ENCODE measurements around the gene PPARD.
"Not testable (repeated sequence)": the region's sequence is repeated elsewhere in the genome, so short reads cannot be mapped to it uniquely, and the experiment has no call there.

Gene PPARD

GRCh38 chr6:35302604-35303241 is 39.6 kb upstream of the PPARD start:
- no peak for TF ChIP-seq SP1 (IDR thresholded peaks at IDR 0.05)
- ChIA-PET POLR2A (interaction anchor here (1.0 to 1.6 kb wide), 2 partner anchors 16 to 44 kb away, joined by 4 to 7 read pairs; partner anchors contain the start of gene ZNF76), CTCF (interaction anchor here (0.6 to 1.0 kb wide), 3 partner anchors 9 to 464 kb away, joined by 4 to 7 read pairs (median 5); no protein-coding TSS in a partner anchor)
- DNase-seq (ENCODE audit: extremely low spot score): no peak

DNA sequence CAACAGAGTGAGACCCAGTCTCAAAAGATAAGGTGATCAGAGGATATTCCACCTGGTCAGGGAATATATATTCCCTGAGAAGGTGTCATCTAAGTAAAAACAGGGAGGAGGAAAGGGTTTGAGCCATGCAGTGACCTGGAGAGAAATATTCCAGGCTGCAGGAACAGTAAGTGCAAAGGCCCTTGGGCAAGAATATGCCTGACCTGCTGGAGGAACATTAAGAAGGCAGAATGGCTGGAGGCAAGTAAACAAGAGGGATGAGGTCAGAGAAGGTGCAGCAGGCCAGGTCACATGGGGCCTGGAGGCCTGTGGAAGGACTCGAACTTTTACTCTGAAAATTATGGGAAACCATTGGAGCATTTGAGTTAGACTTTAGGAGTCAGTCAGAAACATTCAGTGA is 38.1 kb upstream of the PPARD start:
- ChIA-PET POLR2A (no interaction called here), CTCF (interaction anchor here (0.6 kb wide), 1 partner anchor 59 kb away, joined by 4 read pairs; no protein-coding TSS in a partner anchor)
- no peak for DNase-seq (ENCODE audit: extremely low spot score)
- TF ChIP-seq ELF4 (IDR thresholded peaks at IDR 0.05) (no peak), CTBP1 (IDR thresholded peaks at IDR 0.05; ENCODE audit: borderline replicate concordance) (no peak), ARNT (IDR thresholded peaks at IDR 0.05) (no peak), BHLHE40 (IDR thresholded peaks at IDR 0.05; ENCODE audit: borderline replicate concordance) (no peak), HDGF (IDR thresholded peaks at IDR 0.05; ENCODE audit: borderline replicate concordance) (no peak), SP1 (IDR thresholded peaks at IDR 0.05) (no peak), FOXA1 (IDR thresholded peaks at IDR 0.05) (no peak), L3MBTL2 (conservative IDR thresholded peaks at IDR 0.05) (no peak), NFRKB (IDR thresholded peaks at IDR 0.05) (no peak), LEF1 (IDR thresholded peaks at IDR 0.05; ENCODE audit: borderline replicate concordance) (no peak), SUZ12 (IDR thresholded peaks at IDR 0.05) (no peak)
- TF ChIP-seq, protein P1, sequence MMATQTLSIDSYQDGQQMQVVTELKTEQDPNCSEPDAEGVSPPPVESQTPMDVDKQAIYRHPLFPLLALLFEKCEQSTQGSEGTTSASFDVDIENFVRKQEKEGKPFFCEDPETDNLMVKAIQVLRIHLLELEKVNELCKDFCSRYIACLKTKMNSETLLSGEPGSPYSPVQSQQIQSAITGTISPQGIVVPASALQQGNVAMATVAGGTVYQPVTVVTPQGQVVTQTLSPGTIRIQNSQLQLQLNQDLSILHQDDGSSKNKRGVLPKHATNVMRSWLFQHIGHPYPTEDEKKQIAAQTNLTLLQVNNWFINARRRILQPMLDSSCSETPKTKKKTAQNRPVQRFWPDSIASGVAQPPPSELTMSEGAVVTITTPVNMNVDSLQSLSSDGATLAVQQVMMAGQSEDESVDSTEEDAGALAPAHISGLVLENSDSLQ (IDR thresholded peaks at IDR 0.05): no peak

GRCh38 chr6:35305117-35305516 is 37.2 kb upstream of the PPARD start:
- CTCF ChIA-PET: interaction anchor here (0.6 to 0.8 kb wide), 6 partner anchors 9 to 1203 kb away, joined by 3 to 6 read pairs (median 4); no protein-coding TSS in a partner anchor

GRCh38 chr6:35307138-35307537 is 35.2 kb upstream of the PPARD start:
- POLR2A ChIA-PET; DNase-seq (ENCODE audit: extremely low spot score); CTCF ChIA-PET: not testable (repeated sequence)

More at GRCh38 chr6:35305117-35305516, 37.2 kb upstream of the PPARD start:
- TF ChIP-seq, protein P1 (IDR thresholded peaks at IDR 0.05): peak; percentile 49; the same call in 1 of the 2 replicates
- TF ChIP-seq FOXK2 (IDR thresholded peaks at IDR 0.05): no peak
- DNase-seq (ENCODE audit: extremely low spot score): no peak
- POLR2A ChIA-PET: interaction anchor here (1.0 kb wide), 1 partner anchor 13 kb away, joined by 5 read pairs; no protein-coding TSS in a partner anchor

DNA sequence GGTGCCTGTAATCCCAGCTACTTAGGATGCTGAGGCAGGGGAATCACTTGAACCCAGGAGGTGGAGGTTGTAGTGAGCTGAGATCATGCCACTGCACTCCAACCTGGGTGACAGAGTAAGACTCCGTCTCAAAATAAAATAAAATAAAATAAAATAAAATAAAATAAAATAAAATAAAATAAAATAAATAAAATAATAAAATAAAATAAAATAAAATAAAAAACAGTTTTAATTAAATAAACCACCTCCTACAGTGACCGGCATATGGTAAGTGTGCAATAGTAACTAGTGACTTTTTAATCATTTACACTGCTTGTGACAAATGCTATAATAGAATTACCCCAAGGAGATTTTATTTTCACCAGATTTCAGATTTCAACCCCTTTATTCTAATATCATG is 33.8 kb upstream of the PPARD start:
- CTCF ChIA-PET: interaction anchor here (0.6 to 1.0 kb wide), 2 partner anchors 9 to 35 kb away, joined by 3 read pairs; no protein-coding TSS in a partner anchor
- DNase-seq (ENCODE audit: extremely low spot score); POLR2A ChIA-PET: not testable (repeated sequence)

DNA sequence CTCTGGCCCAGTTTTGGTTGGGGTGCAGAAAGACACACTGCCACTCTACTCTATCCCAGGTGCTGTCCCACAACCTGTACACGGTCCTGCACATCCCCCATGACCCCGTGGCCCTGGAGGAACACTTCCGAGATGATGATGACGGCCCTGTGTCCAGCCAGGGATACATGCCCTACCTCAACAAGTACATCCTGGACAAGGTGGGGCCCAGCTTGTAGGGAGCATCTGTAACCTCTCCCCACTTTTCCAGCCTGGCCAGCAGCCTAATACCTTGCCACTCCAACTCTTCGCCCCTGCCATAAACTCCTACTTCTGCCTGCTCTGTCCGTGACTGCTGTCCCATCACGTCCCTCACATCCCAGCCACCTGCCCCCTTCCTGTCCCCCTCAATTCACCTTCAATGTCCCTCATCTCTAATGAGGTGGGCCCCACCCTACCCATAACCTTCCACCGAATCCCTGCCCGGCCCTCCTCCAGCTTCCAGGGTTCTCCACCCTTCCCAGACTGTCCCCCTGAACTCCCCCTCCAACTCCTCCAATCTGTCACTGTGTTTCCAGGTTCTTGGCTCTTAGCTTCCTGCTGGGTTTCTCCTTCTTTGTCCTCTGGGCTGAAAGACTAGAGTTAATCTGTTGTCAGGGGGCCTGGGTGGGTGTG is 32.6 kb upstream of the PPARD start:
- TF ChIP-seq HDGF (IDR thresholded peaks at IDR 0.05; ENCODE audit: borderline replicate concordance): no peak
- no peak for TF ChIP-seq LEF1 (IDR thresholded peaks at IDR 0.05; ENCODE audit: borderline replicate concordance)
- TF ChIP-seq ZNF384 (IDR thresholded peaks at IDR 0.05): no peak
- no peak for TF ChIP-seq SUZ12 (IDR thresholded peaks at IDR 0.05)
- no peak for TF ChIP-seq NFRKB (IDR thresholded peaks at IDR 0.05)
- no peak for TF ChIP-seq TARDBP (IDR thresholded peaks at IDR 0.05)
- TF ChIP-seq ELF4 (IDR thresholded peaks at IDR 0.05): no peak
- no peak for TF ChIP-seq FOXM1 (IDR thresholded peaks at IDR 0.05; ENCODE audit: borderline replicate concordance)
- TF ChIP-seq SP1 (IDR thresholded peaks at IDR 0.05): no peak
- no peak for TF ChIP-seq L3MBTL2 (conservative IDR thresholded peaks at IDR 0.05)
- no peak for TF ChIP-seq FOXA1 (IDR thresholded peaks at IDR 0.05)
- DNase-seq (ENCODE audit: extremely low spot score): no peak
- ChIA-PET POLR2A (interaction anchor here (1.6 kb wide), 1 partner anchor 8 kb away, joined by 6 read pairs; no protein-coding TSS in a partner anchor), CTCF (no interaction called here)

DNA sequence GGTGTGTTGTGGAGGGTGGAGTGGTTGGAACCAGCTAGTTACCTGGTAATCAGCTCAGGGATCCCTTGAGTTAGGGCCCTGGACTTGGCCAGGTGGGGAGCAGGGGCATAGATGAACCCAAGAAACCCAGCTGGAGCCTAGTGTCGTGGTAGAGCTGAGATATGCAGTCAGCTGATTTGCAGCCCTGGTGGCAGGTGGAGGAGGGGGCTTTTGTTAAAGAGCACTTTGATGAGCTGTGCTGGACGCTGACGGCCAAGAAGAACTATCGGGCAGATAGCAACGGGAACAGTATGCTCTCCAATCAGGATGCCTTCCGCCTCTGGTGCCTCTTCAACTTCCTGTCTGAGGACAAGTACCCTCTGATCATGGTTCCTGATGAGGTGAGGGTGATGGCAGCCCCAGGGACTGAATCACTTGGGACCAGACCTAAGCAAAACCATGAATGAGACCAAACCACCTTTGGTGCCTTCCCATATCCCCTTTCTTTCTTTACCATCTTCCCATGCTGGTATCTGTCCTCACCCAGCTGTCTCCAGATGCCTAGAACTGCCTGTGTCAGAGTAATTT is 32.0 kb upstream of the PPARD start:
- no peak for DNase-seq (ENCODE audit: extremely low spot score)
- TF ChIP-seq ZNF384 (IDR thresholded peaks at IDR 0.05): no peak
- no peak for TF ChIP-seq L3MBTL2 (conservative IDR thresholded peaks at IDR 0.05)
- no peak for TF ChIP-seq FOXA1 (IDR thresholded peaks at IDR 0.05)
- TF ChIP-seq NFRKB (IDR thresholded peaks at IDR 0.05): no peak
- no peak for TF ChIP-seq CTBP1 (IDR thresholded peaks at IDR 0.05; ENCODE audit: borderline replicate concordance)
- TF ChIP-seq, protein P1 (IDR thresholded peaks at IDR 0.05): no peak
- no peak for TF ChIP-seq TARDBP (IDR thresholded peaks at IDR 0.05)
- CTCF ChIA-PET: no interaction called here
- POLR2A ChIA-PET: interaction anchor here (1.6 kb wide), 1 partner anchor 8 kb away, joined by 6 read pairs; no protein-coding TSS in a partner anchor
